HG03575 (cell line): ENCODE data around the gene MATN3.
A peak's percentile ranks its signal among the peaks of the same experiment; 100 is the strongest.

Source experiments
- ATAC-seq: cut with Tn5 transposase; IDR thresholded peaks from one replicate; pipeline ENCODE4 v1.9.1; 2021; ENCODE audit not compliant: unreplicated experiment, insufficient number of reproducible peaks, low FRiP score; ENCODE audit errors: extremely low read depth

The MATN3 gene

GRCh38 chr2:20012032-20012281 lies 511 bp downstream of the MATN3 start:
- ATAC-seq = no peak

- no peak for ATAC-seq
Observed at GRCh38 chr2:20011276-20012031, 1.0 kb downstream of the MATN3 start.

GRCh38 chr2:20008703-20009102 lies 3.8 kb downstream of the MATN3 start:
- no peak for ATAC-seq

GRCh38 chr2:20005891-20006470 lies 6.5 kb downstream of the MATN3 start:
- no peak for ATAC-seq

GRCh38 chr2:20005067-20005627 lies 7.3 kb downstream of the MATN3 start:
- no peak for ATAC-seq

GRCh38 chr2:20001361-20001863 lies 11.1 kb downstream of the MATN3 start:
- ATAC-seq = no peak

GRCh38 chr2:19993731-19994130 lies 18.7 kb downstream of the MATN3 start:
- no peak for ATAC-seq

GRCh38 chr2:19991895-19992294 lies 20.6 kb downstream of the MATN3 start:
- ATAC-seq = no peak

- ATAC-seq = no peak
Observed at GRCh38 chr2:19990416-19990728, 22.1 kb downstream of the MATN3 start.

- peak; percentile 56 for ATAC-seq
Observed at GRCh38 chr2:19989667-19990415, 22.6 kb downstream of the MATN3 start, which contains the start of gene WDR35. Gene WDR35, minus strand, starts transcription at chr2:19990105. Its CDS starts 90 bp downstream, at chr2:19990015.

- no peak for ATAC-seq
Observed at GRCh38 chr2:19989342-19989666, 23.2 kb downstream of the MATN3 start.

- no peak for ATAC-seq
Observed at GRCh38 chr2:19988600-19988999, 23.9 kb downstream of the MATN3 start.

- peak; percentile 72 for ATAC-seq
Observed at GRCh38 chr2:19987936-19988335, 24.5 kb downstream of the MATN3 start.

GRCh38 chr2:19982268-19982667 lies 30.2 kb downstream of the MATN3 start:
- ATAC-seq = no peak

GRCh38 chr2:19979932-19980331 lies 32.5 kb downstream of the MATN3 start:
- no peak for ATAC-seq

- no peak for ATAC-seq
Observed at GRCh38 chr2:19973466-19973865, 39.0 kb downstream of the MATN3 start.

- no peak for ATAC-seq
Observed at GRCh38 chr2:19971691-19972090, 40.8 kb downstream of the MATN3 start.

- no peak for ATAC-seq
Observed at GRCh38 chr2:19963386-19963785, 49.1 kb downstream of the MATN3 start.

GRCh38 chr2:19955544-19956422 lies 56.7 kb downstream of the MATN3 start:
- ATAC-seq = no peak
